HPDE6-E6E7 (cell line): Measurements from ENCODE around the gene CDR2L.
"Not testable (repeated sequence)": the region's sequence is repeated elsewhere in the genome, so short reads cannot be mapped to it uniquely, and the experiment has no call there.

Experiments
- DNase-seq: peaks from one replicate; pipeline ENCODE4 v3.0.0; 2011; ENCODE audit warnings: missing footprints; ENCODE audit errors: extremely low spot score

CDR2L gene

GRCh38 chr17:75011401-75012095 lies 24.1 kb downstream of the CDR2L start:
- no peak for DNase-seq

GRCh38 chr17:75012096-75012345 lies 24.6 kb downstream of the CDR2L start:
- no peak for DNase-seq

GRCh38 chr17:75012346-75013091 lies 25.1 kb downstream of the CDR2L start, which contains the start of gene MRPL58:
TSS of gene MRPL58 (plus strand) at chr17:75012670. CDS start at chr17:75012687, 17 bp downstream.
- DNase-seq = peak; percentile 81

DNA sequence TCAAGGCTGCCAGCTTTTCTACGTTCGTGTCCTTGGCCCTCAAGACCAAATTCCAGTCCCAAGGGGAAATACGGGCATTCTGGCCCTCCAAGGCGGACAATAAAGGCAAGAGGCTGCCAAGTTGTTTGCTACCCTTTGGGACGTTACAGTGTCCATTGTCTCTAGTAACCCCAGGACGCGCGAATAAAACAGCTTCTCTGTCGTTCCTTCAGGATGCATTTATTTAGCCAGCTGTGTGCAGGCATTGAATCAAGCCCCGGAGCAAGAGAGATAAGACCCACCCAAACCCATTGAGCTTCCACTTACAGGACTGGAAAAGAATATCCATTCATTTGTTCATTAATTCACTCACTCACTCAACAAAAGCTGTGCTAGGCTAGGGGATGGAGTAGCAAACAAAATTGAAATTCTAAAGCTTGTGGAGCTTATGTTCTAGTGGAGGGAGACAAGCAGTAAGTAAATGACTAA lies 25.7 kb downstream of the CDR2L start:
- DNase-seq = no peak

DNA sequence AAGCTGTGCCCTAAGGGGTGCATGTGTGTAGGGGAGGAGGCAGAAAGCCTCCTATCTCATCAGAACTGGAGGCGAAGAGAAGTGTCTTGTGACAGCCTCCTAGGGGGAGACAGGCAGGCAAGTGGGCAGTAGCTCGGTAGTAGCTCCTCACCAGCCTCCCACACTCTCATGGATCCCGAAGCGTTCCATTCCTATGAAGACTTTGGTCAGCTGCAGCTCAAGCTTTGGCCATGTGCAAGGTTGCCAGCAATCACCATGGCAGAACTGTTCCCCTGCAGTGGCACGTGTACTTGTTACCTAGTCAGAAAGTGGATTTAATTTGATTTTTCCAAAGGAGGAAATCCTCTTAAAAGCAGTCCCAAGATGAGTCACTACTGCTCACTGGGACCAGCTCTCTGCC lies 31.7 kb downstream of the CDR2L start:
- no peak for DNase-seq

GRCh38 chr17:75019710-75020109 lies 32.3 kb downstream of the CDR2L start:
- DNase-seq = no peak

GRCh38 chr17:75020331-75021110 lies 33.1 kb downstream of the CDR2L start:
- DNase-seq = no peak

DNA sequence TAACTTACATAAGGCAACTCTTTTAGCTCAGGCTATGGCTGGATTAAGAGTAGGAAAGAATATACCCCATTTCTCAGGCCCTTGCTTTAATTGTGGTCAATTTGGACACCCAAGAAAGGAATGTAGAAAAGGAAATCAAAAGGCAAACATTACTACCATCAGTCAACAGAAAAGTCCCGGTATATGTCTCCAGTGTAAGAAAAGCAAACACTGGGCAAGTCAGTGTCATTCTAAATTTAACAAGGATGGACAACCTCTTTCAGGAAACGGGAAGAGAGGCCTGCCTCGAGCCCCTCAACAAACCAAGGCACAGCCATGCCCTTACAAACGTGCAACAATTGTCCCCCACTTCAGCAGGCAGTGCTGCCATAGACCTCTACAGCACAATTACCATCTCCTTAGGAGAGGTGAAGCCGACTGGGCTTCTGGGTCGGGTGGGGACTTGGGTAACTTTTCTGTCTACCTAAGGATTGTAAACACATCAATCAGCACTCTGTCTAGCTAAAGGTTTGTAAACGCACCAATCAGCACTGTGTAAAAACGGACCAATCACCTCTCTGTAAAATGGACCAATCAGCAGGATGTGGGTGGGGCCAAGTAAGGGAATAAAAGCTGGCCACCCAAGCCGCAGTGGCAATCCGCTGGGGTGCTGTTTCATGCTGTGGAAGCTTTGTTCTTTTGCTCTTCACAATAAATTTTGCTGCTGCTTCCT lies 37.4 kb downstream of the CDR2L start:
- DNase-seq = no peak

DNA sequence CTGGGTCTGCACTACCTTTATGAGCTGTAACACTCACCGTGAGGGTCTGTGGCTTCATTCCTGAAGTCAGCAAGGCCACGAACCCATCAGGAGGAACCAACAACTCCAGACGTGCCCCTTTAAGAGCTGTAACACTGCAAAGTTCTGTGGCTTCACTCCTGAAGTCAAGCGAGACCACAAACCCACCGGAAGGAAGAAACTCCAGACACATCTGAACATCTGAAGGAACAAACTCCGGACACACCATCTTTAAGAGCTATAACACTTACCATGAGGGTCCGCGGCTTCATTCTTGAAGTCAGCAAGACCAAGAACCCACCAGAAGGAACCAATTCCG lies 37.9 kb downstream of the CDR2L start:
- DNase-seq = not testable (repeated sequence)

- DNase-seq = not testable (repeated sequence)
These were observed 39.2 kb downstream of the CDR2L start for GRCh38 chr17:75026650-75027049.

- DNase-seq = no peak
These were observed 42.7 kb downstream of the CDR2L start for GRCh38 chr17:75030161-75030560.

GRCh38 chr17:75031972-75032719 lies 44.7 kb downstream of the CDR2L start:
- peak; percentile 87 for DNase-seq

GRCh38 chr17:75032720-75033280 lies 45.4 kb downstream of the CDR2L start:
- DNase-seq = no peak

DNA sequence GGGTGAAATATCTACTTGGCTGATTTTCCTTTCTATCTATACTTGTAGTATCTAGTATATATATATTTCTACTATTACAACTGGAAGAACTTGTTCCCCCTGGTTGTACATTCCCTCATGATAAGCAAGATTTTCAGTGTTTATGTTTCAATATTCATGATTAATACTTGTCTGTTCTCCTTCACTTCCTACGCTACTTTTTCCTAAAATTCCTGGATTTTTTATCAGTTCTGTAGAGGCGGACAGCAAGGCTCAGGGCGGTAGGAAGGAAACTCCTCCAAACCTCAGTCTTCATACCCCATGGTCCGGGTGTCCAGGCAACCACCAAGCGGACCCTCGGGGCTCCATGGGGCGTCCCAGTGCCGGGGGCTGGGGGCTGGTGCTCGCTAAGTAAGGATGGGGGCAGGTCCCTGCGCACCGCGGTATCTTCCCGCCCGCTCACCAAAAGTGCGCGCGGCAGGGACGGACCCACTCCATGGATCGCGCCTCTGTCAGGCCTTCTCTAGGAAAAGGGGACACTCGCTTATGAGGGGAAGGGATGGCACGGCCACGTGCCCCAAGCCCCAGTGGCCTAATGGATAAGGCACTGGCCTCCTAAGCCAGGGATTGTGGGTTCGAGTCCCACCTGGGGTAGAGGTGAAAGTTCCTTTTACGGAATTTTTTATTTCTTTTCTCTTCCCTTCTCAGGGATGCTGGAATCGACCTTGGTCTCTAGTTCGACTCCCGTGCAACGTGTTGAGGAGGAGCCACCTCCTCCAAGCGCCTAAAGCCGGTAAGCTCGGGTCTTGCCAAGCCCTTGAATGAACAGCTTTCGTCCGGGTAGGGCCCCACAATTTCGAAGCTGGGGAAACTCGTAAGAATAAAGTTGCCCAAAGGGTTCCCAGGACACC lies 46.2 kb downstream of the CDR2L start:
- peak; percentile 83 for DNase-seq

GRCh38 chr17:75034236-75034908 lies 46.9 kb downstream of the CDR2L start:
- DNase-seq = peak; percentile 54

DNA sequence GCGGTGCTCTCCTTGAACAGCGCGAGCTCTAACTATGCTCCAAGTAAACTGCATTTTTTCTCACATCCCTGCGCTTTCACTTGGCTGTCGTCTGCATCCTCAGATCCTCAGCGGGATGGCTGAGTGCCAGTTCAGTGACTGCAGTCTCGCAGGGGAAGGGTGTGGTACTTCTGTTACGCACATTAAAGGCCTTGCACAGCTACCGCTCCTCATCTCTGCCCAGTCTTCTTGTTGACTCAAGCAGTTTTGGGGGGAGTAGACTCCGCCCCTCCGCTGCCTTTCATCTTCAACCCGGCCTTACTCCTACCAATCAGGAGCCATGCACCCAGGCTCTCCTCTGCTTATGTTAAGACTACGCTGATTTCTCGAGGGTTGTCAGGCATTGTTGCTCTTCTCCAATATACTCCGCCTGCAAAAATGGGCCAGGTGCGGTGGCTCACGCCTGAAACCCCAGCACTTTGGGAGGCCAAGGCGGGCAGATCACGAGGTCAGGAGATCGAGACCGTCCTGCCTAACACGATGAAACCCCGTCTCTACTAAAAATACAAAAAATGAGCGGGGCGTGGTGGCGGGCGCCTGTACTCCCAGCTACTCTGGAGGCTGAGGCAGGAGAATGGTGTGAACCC lies 49.3 kb downstream of the CDR2L start:
- no peak for DNase-seq

GRCh38 chr17:75039238-75039637 lies 51.8 kb downstream of the CDR2L start:
- no peak for DNase-seq

DNA sequence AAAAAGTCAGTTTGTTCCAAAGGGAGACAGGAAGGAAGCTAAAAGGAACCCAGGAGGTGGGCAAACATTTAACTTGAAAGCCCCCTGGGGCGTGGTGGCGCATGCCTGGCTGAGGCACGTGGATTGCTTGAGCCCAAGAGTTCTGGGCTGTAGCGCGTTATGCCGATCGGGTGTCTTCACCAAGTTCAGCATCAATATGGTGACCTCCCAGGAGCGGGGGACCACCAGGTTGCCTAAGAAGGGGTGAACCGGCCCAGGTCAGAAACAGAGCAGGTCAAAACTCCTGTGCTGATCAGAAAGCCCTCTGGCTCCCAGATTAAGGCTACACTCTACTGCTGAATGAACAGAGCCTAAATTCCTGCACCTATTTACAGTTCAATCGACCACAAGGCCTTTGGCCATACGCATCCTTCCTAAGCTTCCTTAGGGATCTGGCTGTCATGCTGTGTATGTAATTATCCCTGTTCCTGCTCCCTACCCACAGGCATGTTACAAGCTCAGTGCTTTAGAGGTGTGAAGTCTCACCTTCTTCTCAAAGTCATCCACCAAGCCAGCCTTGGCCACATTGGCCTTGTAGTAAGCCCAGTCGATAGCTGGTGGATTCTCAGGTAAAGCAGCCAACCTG lies 54.3 kb downstream of the CDR2L start:
- DNase-seq = no peak
